Measurements from ENCODE around the gene DCAF11. TPM values are rescaled to one million over a fixed set of nuclear protein-coding genes. Genes with fewer than 3 reads are reported as not detected.

Gene DCAF11
- total and polyA plus RNA-seq, 2 experiments from 2014 or later = 29.1 to 59.8 TPM

DNA sequence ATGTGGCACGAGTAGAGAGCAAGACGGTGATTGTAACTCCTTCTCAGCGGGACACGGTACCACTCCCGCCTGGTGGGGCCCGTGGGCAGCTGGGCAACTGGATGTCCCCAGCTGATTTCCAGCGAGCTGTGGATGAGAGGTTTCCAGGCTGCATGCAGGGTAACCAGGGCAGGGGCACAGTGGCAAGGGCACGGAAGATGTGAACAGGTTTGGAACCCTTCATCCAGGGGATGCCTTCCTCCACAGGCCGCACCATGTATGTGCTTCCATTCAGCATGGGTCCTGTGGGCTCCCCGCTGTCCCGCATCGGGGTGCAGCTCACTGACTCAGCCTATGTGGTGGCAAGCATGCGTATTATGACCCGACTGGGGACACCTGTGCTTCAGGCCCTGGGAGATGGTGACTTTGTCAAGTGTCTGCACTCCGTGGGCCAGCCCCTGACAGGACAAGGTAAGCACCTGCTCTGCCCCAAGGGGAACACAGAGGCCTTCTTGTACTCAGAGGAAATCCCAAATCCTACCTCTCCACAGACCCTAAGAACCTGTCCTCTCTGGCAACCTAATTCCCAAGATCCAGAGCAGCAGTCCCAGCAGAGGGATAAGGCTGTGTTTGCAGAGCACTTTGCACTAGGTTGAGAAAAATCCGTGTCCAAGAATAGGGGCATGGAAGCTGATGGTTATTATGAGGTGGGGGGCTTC, 16.2 kb upstream of the DCAF11 start:
- in situ Hi-C loops (cut with MboI) = no loop called here
- TF ChIP-seq EZH2 (IDR thresholded peaks at IDR 0.05; ENCODE audit: insufficient read depth, poor library complexity, severe bottlenecking) (no peak), EZH2phosphoT487 (IDR thresholded peaks at IDR 0.05; ENCODE audit: insufficient read depth, low read depth) (no peak)
- H3K9me2 ChIP-seq (ENCODE audit: insufficient read depth) = no peaks in the 10 kb centered on the region
- no peak for DNase-seq
- no peak overlapping the region for H3K27ac ChIP-seq
- H3K27me3 ChIP-seq (replicated peaks; ENCODE audit: insufficient read depth) = no peaks in the 10 kb centered on the region
- H2AFZ ChIP-seq = no peak overlapping the region
- WGBS, 2 experiments (ENCODE audit: low coverage in 1 of 2, low lambda C conversion rate in 2 of 2, missing lambda C conversion rate in 2 of 2) = 90 to 94% methylated on average over 16 of the region's 16 CpGs
- no peak overlapping the region for H3K4me2 ChIP-seq (ENCODE audit: unreplicated experiment)
- peaks cover 30% of the 10 kb centered on the region for H3K79me2 ChIP-seq (ENCODE audit: insufficient read depth)
- H3K9ac ChIP-seq = no peak overlapping the region
- H3K4me3 ChIP-seq = no peak overlapping the region
- H4K20me1 ChIP-seq (ENCODE audit: insufficient read depth) = no peaks in the 10 kb centered on the region
- H3F3A ChIP-seq (ENCODE audit: insufficient read depth) = peaks cover 8% of the 10 kb centered on the region
- H3K36me3 ChIP-seq (ENCODE audit: low read depth) = peaks cover 47% of the 10 kb centered on the region; the same call in 1 of the 2 replicates
- H3K9me3 ChIP-seq (ENCODE audit: low read depth) = no peaks in the 10 kb centered on the region
- peaks cover 10% of the 10 kb centered on the region for H3K4me1 ChIP-seq (ENCODE audit: insufficient read depth)

DNA sequence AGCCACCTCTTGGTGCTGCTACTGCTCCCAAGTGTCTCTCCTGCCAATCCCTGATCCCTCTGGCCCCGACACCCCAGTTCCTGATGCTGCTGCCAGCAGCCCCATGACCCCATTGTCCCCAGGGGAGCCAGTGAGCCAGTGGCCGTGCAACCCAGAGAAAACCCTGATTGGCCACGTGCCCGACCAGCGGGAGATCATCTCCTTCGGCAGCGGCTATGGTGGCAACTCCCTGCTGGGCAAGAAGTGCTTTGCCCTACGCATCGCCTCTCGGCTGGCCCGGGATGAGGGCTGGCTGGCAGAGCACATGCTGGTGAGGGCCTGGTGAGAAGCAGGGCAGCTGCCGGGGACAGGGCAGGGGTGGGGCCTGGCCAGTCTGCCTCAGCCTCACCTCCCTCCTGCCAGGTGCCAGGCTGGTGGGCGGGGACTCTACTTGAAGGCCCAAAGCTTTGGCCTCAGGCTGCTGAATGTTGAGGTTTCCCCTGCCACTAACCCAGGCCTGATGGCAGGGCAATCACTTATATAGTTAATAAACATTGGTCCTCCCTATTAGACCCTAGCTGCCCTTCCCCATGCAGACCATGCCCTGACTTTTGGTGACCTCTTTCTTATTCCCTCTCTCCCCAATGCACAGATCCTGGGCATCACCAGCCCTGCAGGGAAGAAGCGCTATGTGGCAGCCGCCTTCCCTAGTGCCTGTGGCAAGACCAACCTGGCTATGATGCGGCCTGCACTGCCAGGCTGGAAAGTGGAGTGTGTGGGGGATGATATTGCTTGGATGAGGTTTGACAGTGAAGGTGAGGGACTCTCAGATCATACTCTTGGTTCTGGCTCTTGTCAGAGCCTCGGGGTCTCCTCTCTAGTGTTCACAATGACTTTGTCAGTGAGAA, 15.4 kb upstream of the DCAF11 start:
- peaks cover 11% of the 10 kb centered on the region for H3F3A ChIP-seq (ENCODE audit: insufficient read depth)

DNA sequence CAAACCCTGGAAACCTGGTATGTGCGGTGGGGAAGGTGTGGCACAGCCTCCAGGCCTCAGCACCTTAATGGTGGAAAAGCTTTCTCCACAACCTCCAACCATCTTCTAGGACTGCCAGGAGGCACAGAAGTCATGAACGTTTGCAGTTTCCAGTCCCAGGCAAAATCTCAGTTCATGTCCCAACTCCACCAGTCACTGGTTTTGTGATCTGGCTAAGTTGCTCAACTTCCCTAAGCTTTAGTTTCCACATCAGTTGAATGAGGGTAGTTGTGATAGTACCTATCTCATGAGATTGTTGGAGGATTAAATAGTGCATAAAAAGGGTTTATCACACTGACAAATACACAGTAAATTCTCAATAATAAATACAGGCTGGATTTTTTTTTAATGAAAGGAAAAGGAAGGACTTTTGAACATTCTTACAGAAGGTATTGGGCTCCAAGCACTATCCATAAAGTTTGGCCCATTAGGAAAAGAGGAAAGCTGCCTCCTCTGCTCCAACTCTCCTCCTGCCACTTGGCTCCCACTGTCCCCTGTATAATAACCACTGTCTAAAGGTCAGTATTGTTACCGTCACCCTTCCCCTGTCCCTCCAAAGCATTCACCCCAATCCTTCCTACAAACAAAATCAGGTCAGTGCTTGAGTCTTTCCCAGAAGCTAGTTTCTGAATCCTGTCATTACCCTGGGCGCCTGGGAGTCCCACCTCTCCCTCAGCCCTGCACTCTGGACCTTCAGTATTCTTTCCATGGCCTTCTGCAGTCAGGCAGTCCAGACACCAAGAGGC, 14.2 kb upstream of the DCAF11 start:
- no peak for TF ChIP-seq EZH2 (IDR thresholded peaks at IDR 0.05; ENCODE audit: insufficient read depth, poor library complexity, severe bottlenecking)
- TF ChIP-seq EZH2phosphoT487 (IDR thresholded peaks at IDR 0.05; ENCODE audit: insufficient read depth, low read depth) = no peak
- H3K9me3 ChIP-seq (ENCODE audit: low read depth) = no peaks in the 10 kb centered on the region
- H2AFZ ChIP-seq = no peak overlapping the region
- H3K9ac ChIP-seq = no peak overlapping the region
- H3K9me2 ChIP-seq (ENCODE audit: insufficient read depth) = no peaks in the 10 kb centered on the region
- no peak for DNase-seq
- peaks cover 18% of the 10 kb centered on the region for H3K79me2 ChIP-seq (ENCODE audit: insufficient read depth)
- H3K4me3 ChIP-seq = no peak overlapping the region
- peaks cover 6% of the 10 kb centered on the region for H3K4me1 ChIP-seq (ENCODE audit: insufficient read depth)
- H3K27ac ChIP-seq = no peak overlapping the region
- peaks cover 14% of the 10 kb centered on the region for H3F3A ChIP-seq (ENCODE audit: insufficient read depth)
- no peaks in the 10 kb centered on the region for H4K20me1 ChIP-seq (ENCODE audit: insufficient read depth)
- no peak overlapping the region for H3K4me2 ChIP-seq (ENCODE audit: unreplicated experiment)
- WGBS, 2 experiments (ENCODE audit: low coverage in 1 of 2, low lambda C conversion rate in 2 of 2, missing lambda C conversion rate in 2 of 2) = 71 to 73% methylated on average over 4 of the region's 4 CpGs
- H3K27me3 ChIP-seq (replicated peaks; ENCODE audit: insufficient read depth) = no peaks in the 10 kb centered on the region
- peaks cover 56% of the 10 kb centered on the region; the same call in 1 of the 2 replicates for H3K36me3 ChIP-seq (ENCODE audit: low read depth)
- in situ Hi-C loops (cut with MboI) = no loop called here

More for the DNA sequence above, 15.4 kb upstream of the DCAF11 start:
- Histone ChIP-seq H4K20me1 (ENCODE audit: insufficient read depth) (no peaks in the 10 kb centered on the region), H3K9me3 (ENCODE audit: low read depth) (no peaks in the 10 kb centered on the region), H3K36me3 (ENCODE audit: low read depth) (peaks cover 55% of the 10 kb centered on the region; the same call in 1 of the 2 replicates), H3K9ac (no peak overlapping the region), H3K27ac (no peak overlapping the region), H3K27me3 (replicated peaks; ENCODE audit: insufficient read depth) (no peaks in the 10 kb centered on the region), H3K4me1 (ENCODE audit: insufficient read depth) (peaks cover 7% of the 10 kb centered on the region), H3K9me2 (ENCODE audit: insufficient read depth) (no peaks in the 10 kb centered on the region), H3K4me2 (ENCODE audit: unreplicated experiment) (no peak overlapping the region), H2AFZ (no peak overlapping the region), H3K79me2 (ENCODE audit: insufficient read depth) (peaks cover 30% of the 10 kb centered on the region), H3K4me3 (no peak overlapping the region)
- in situ Hi-C loops (cut with MboI) = no loop called here
- DNase-seq = no peak
- WGBS, 2 experiments (ENCODE audit: low coverage in 1 of 2, low lambda C conversion rate in 2 of 2, missing lambda C conversion rate in 2 of 2) = 90 to 94% methylated on average over 15 to 17 of the region's 17 CpGs
- TF ChIP-seq EZH2 (IDR thresholded peaks at IDR 0.05; ENCODE audit: insufficient read depth, poor library complexity, severe bottlenecking) (no peak), EZH2phosphoT487 (IDR thresholded peaks at IDR 0.05; ENCODE audit: insufficient read depth, low read depth) (no peak)

DNA sequence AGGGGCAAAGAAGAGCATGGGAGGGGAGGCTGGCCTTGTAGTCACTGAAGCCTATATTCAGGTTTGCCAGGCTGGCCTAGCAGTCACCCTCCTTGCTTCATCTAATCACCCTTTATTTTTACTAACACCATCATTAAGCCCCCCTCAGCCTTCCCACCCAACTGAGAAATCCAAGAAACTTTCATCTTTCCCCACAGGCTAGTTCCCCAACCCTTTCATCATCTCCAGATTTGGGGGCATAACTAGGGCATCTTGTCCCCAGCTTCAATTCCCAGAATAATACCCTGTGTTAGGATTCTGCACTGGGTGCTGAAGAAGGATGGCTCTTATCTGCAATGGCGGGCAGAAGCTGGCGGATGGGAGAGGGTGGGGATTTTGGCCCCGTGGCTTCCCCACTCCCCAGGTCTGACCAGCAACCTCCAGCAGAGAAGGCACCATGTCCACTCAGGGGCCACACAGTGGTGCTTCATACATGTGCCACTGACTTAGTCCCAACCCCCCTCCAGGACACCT, 13.5 kb upstream of the DCAF11 start:
- TF ChIP-seq EZH2phosphoT487 (IDR thresholded peaks at IDR 0.05; ENCODE audit: insufficient read depth, low read depth) = no peak
- TF ChIP-seq EZH2 (IDR thresholded peaks at IDR 0.05; ENCODE audit: insufficient read depth, poor library complexity, severe bottlenecking) = no peak
- Histone ChIP-seq H3K4me1 (ENCODE audit: insufficient read depth) (no peaks in the 10 kb centered on the region), H3K27ac (no peak overlapping the region), H3K9me2 (ENCODE audit: insufficient read depth) (no peaks in the 10 kb centered on the region), H3K4me3 (no peak overlapping the region), H2AFZ (no peak overlapping the region), H3K4me2 (ENCODE audit: unreplicated experiment) (no peak overlapping the region), H3K9ac (no peak overlapping the region), H3F3A (ENCODE audit: insufficient read depth) (peaks cover 20% of the 10 kb centered on the region), H3K36me3 (ENCODE audit: low read depth) (peaks cover 56% of the 10 kb centered on the region; the same call in 1 of the 2 replicates), H4K20me1 (ENCODE audit: insufficient read depth) (no peaks in the 10 kb centered on the region), H3K27me3 (replicated peaks; ENCODE audit: insufficient read depth) (no peaks in the 10 kb centered on the region), H3K79me2 (ENCODE audit: insufficient read depth) (peaks cover 11% of the 10 kb centered on the region), H3K9me3 (ENCODE audit: low read depth) (no peaks in the 10 kb centered on the region)
- in situ Hi-C loops (cut with MboI) = no loop called here
- DNase-seq = no peak
- WGBS, 2 experiments (ENCODE audit: low coverage in 1 of 2, low lambda C conversion rate in 2 of 2, missing lambda C conversion rate in 2 of 2) = 78 to 85% methylated on average over 3 of the region's 3 CpGs

Measured in GM23248 (cell line).